ENCODE measurements around the gene TMEM26.

DNA sequence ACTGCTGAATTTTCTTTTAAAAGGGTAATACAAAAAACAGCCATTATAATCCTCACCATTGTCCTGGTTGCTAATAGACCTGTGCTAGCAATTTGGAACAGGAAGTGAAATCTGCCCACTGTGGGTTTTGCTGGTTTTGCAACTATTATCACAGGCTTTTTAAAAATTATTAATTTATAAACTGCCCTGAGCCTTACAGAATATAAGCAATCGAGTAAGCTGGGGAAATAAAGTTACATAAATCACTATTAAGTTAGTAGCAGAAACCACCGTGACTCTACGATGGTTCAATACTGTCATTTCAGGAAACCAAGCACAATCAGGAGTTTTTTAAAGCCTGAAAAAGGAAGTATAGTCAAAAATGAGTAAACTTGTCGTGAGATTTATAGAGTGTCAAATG is 62.3 kb downstream of the TMEM26 start:
- TF ChIP-seq CTCF (IDR thresholded peaks at IDR 0.05) (no peak), ZFX (IDR thresholded peaks at IDR 0.05; ENCODE audit: borderline replicate concordance) (no peak)
